ENCODE measurements around the gene PXMP4. TPM values are rescaled to one million over a fixed set of nuclear protein-coding genes. Genes with fewer than 3 reads are reported as not detected.
A peak's percentile ranks its signal among the peaks of the same experiment; 100 is the strongest.

The PXMP4 gene
- total and polyA plus RNA-seq, 9 of the 15 experiments (the other 6 are each of a cell fraction or from before 2014, with no cell fraction given): 4.8 to 29.1 (median 6.8) TPM

DNA sequence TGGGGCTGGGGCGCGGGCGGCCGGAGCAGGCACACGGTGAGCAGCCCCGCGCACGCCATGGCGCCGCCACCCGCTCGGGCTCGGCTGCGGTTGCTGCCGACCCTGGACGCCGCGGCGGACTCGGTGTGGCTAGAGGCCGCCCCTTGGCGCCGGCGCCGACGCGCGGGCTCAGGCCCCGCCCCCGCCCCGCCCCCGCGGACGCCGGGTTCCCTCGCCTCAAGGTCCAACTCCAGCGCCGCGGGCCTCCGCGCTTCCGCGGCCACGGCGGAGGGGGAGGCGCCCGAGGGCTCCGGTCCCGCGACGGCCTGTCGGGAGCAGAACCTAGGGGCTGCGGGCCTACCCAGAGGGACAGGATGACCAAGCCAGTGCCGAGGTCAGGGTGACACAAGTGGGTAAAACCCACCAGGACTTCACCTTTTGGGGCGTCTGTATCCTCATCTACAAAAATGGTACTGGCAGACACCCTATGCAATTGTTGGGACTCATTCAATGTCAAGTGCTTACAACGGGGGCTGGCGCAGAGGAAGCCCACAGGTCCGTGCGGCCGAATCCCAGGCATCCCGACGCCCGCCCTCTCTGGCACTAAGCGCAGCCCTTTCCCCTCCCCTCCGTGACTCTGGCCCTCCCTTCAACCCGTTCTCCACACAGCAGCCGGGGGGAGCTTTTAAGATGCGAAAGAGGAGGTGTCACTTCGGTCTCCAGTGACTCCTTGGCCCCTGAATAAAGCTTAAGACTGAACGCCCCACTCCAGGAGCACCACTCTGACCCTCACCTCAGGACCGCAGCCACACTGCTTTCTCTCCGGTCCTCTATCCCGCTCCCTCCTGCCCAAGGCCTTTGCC lies 45.6 kb downstream of the PXMP4 start, which contains the start of gene NECAB3 (continued):
- TF ChIP-seq, protein P1, sequence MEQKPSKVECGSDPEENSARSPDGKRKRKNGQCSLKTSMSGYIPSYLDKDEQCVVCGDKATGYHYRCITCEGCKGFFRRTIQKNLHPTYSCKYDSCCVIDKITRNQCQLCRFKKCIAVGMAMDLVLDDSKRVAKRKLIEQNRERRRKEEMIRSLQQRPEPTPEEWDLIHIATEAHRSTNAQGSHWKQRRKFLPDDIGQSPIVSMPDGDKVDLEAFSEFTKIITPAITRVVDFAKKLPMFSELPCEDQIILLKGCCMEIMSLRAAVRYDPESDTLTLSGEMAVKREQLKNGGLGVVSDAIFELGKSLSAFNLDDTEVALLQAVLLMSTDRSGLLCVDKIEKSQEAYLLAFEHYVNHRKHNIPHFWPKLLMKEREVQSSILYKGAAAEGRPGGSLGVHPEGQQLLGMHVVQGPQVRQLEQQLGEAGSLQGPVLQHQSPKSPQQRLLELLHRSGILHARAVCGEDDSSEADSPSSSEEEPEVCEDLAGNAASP (IDR thresholded peaks at IDR 0.05): no peak
- TF ChIP-seq KHSRP (IDR thresholded peaks at IDR 0.05) (no peak), HNRNPUL1 (IDR thresholded peaks at IDR 0.05; ENCODE audit: low read length) (no peak), POU5F1 (IDR thresholded peaks at IDR 0.05; ENCODE audit: borderline replicate concordance, low read depth, low read length, partially characterized antibody) (no peak), CBFB (CRISPR knock-in tag; IDR thresholded peaks at IDR 0.05) (no peak), KLF13 (tag; IDR thresholded peaks at IDR 0.05; ENCODE audit: borderline replicate concordance, low read depth) (no peak), SRSF1 (IDR thresholded peaks at IDR 0.05; ENCODE audit: low read depth, low read length) (no peak), SIN3A (IDR thresholded peaks at IDR 0.05; ENCODE audit: borderline replicate concordance in 2 of 2, control insufficient read depth in 1 of 2, low read depth in 2 of 2, low read length in 2 of 2) (peak in 1 of 2 experiments; percentile 82; a peak in 2 of 4 replicates), NRF1 (conservative IDR thresholded peaks at IDR 0.05 in 1 of 2, IDR thresholded peaks at IDR 0.05 in 1 of 2) (peak; percentile 66 to 69; a peak in 2 of 4 replicates), ASH1L (IDR thresholded peaks at IDR 0.05; ENCODE audit: borderline replicate concordance, low read depth, partially characterized antibody) (no peak), ZNF134 (CRISPR knock-in tag; conservative IDR thresholded peaks at IDR 0.05) (no peak), SUPT5H (IDR thresholded peaks at IDR 0.05) (peak; percentile 50; the same call in 1 of the 2 replicates), ZSCAN29 (IDR thresholded peaks at IDR 0.05) (no peak), POLR2H (tag; IDR thresholded peaks at IDR 0.05; ENCODE audit: low read depth) (peak; percentile 48), ZNF444 (CRISPR knock-in tag; IDR thresholded peaks at IDR 0.05) (no peak), TARDBP (IDR thresholded peaks at IDR 0.05) (no peak)
- TF ChIP-seq, protein P2, sequence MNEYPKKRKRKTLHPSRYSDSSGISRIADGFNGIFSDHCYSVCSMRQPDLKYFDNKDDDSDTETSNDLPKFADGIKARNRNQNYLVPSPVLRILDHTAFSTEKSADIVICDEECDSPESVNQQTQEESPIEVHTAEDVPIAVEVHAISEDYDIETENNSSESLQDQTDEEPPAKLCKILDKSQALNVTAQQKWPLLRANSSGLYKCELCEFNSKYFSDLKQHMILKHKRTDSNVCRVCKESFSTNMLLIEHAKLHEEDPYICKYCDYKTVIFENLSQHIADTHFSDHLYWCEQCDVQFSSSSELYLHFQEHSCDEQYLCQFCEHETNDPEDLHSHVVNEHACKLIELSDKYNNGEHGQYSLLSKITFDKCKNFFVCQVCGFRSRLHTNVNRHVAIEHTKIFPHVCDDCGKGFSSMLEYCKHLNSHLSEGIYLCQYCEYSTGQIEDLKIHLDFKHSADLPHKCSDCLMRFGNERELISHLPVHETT (CRISPR knock-in tag; conservative IDR thresholded peaks at IDR 0.05 in 1 of 2, IDR thresholded peaks at IDR 0.05 in 1 of 2): peak in 1 of 2 experiments; percentile 72; a peak in 1 of 4 replicates
- TF ChIP-seq, protein P3, sequence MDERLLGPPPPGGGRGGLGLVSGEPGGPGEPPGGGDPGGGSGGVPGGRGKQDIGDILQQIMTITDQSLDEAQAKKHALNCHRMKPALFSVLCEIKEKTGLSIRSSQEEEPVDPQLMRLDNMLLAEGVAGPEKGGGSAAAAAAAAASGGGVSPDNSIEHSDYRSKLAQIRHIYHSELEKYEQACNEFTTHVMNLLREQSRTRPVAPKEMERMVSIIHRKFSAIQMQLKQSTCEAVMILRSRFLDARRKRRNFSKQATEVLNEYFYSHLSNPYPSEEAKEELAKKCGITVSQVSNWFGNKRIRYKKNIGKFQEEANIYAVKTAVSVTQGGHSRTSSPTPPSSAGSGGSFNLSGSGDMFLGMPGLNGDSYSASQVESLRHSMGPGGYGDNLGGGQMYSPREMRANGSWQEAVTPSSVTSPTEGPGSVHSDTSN (CRISPR knock-in tag; IDR thresholded peaks at IDR 0.05; ENCODE audit: low read depth): no peak
- TF ChIP-seq, protein P3 (tag; conservative IDR thresholded peaks at IDR 0.05; ENCODE audit: low read depth): no peak
- TF ChIP-seq, protein P4, sequence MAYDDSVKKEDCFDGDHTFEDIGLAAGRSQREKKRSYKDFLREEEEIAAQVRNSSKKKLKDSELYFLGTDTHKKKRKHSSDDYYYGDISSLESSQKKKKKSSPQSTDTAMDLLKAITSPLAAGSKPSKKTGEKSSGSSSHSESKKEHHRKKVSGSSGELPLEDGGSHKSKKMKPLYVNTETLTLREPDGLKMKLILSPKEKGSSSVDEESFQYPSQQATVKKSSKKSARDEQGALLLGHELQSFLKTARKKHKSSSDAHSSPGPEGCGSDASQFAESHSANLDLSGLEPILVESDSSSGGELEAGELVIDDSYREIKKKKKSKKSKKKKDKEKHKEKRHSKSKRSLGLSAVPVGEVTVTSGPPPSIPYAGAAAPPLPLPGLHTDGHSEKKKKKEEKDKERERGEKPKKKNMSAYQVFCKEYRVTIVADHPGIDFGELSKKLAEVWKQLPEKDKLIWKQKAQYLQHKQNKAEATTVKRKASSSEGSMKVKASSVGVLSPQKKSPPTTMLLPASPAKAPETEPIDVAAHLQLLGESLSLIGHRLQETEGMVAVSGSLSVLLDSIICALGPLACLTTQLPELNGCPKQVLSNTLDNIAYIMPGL (CRISPR knock-in tag; IDR thresholded peaks at IDR 0.05): no peak
